ENCODE data around the gene CD8A.

GRCh38 chr2:86831537-86831936 is 40.8 kb upstream of the CD8A start:
- TF ChIP-seq GATA2 (IDR thresholded peaks at IDR 0.05; ENCODE audit: low read depth, low read length): no peak
- TF ChIP-seq GATA3 (IDR thresholded peaks at IDR 0.05; ENCODE audit: low read depth, low read length): no peak
